H9 (cell line): ENCODE results near the gene CCNYL1. TPM values are rescaled to one million over a fixed set of nuclear protein-coding genes. Genes with fewer than 3 reads are reported as not detected.

Experiments
- DNase-seq: peaks from one replicate; pipeline ENCODE4 v3.0.0-alpha.2; 2017
- H2AFZ ChIP-seq: one replicate; pipeline ENCODE4 v1.6.1; 2013; ENCODE audit warnings: mild to moderate bottlenecking, low read length, control low read depth, moderate library complexity
- H2AK5ac ChIP-seq: 2 replicates; pipeline ENCODE4 v1.6.1; 2013; ENCODE audit warnings: low read length, control low read depth, mixed read lengths; ENCODE audit not compliant: insufficient read length
- H2BK120ac ChIP-seq: one replicate; pipeline ENCODE4 v1.6.1; 2013; ENCODE audit warnings: low read depth, mild to moderate bottlenecking, low read length, control low read depth, inconsistent platforms; ENCODE audit not compliant: poor library complexity, severe bottlenecking
- H2BK12ac ChIP-seq: 2 replicates; pipeline ENCODE4 v1.6.1; 2013; ENCODE audit warnings: low read length, control low read depth, mixed read lengths, low read depth; ENCODE audit not compliant: insufficient read length
- H2BK15ac ChIP-seq: 2 replicates; pipeline ENCODE4 v1.6.1; 2013; ENCODE audit warnings: low read depth, low read length, control low read depth
- H2BK20ac ChIP-seq: one replicate; pipeline ENCODE4 v1.6.1; 2013; ENCODE audit warnings: low read depth, mild to moderate bottlenecking, low read length, control low read depth, inconsistent platforms; ENCODE audit not compliant: poor library complexity, severe bottlenecking
- H2BK5ac ChIP-seq: 2 replicates; pipeline ENCODE4 v1.6.1; 2013; ENCODE audit warnings: low read length, control low read depth, mixed read lengths; ENCODE audit not compliant: insufficient read length
- H3K14ac ChIP-seq: 2 replicates; pipeline ENCODE4 v1.6.1; 2013; ENCODE audit warnings: low read length, control low read depth; ENCODE audit not compliant: insufficient read depth
- H3K18ac ChIP-seq: 2 replicates; pipeline ENCODE4 v1.6.1; 2013; ENCODE audit warnings: low read depth, mild to moderate bottlenecking, mixed read lengths, low read length, control low read depth; ENCODE audit not compliant: insufficient read length
- H3K23ac ChIP-seq: 2 replicates; pipeline ENCODE4 v1.6.1; 2013; ENCODE audit warnings: low read length, control low read depth, mixed read lengths, low read depth; ENCODE audit not compliant: insufficient read length
- H3K23me2 ChIP-seq: 2 replicates; pipeline ENCODE4 v1.6.1; 2013; ENCODE audit warnings: low read depth, mild to moderate bottlenecking, mixed read lengths, low read length, control low read depth; ENCODE audit not compliant: insufficient read length, poor library complexity, severe bottlenecking
- H3K27ac ChIP-seq: 2 replicates; pipeline ENCODE4 v1.5.1; 2013; ENCODE audit warnings: low read length, control low read depth, mixed read lengths, low read depth; ENCODE audit not compliant: insufficient read length
- H3K27me3 ChIP-seq: 2 replicates; pipeline ENCODE4 v1.6.1; 2013; ENCODE audit warnings: low read length, control low read depth, inconsistent platforms; ENCODE audit not compliant: insufficient read depth
- H3K4ac ChIP-seq: 2 replicates; pipeline ENCODE4 v1.6.1; 2013; ENCODE audit warnings: low read depth, mild to moderate bottlenecking, control low read depth, inconsistent platforms, low read length, moderate library complexity
- H3K4me1 ChIP-seq: 2 replicates; pipeline ENCODE4 v1.6.1; 2013; ENCODE audit warnings: low read length, control low read depth, inconsistent platforms; ENCODE audit not compliant: insufficient read depth
- H3K4me2 ChIP-seq: 2 replicates; pipeline ENCODE4 v1.6.1; 2013; ENCODE audit warnings: low read length, control low read depth, mixed read lengths; ENCODE audit not compliant: insufficient read length, insufficient read depth
- H3K56ac ChIP-seq: 2 replicates; pipeline ENCODE4 v1.6.1; 2013; ENCODE audit warnings: low read depth, mild to moderate bottlenecking, mixed read lengths, low read length, control low read depth; ENCODE audit not compliant: insufficient read length
- H3K79me1 ChIP-seq: 2 replicates; pipeline ENCODE4 v1.6.1; 2013; ENCODE audit warnings: low read depth, mild to moderate bottlenecking, moderate library complexity, low read length, control low read depth, inconsistent platforms; ENCODE audit not compliant: insufficient read depth, poor library complexity, severe bottlenecking
- H3K79me2 ChIP-seq: 2 replicates; pipeline ENCODE4 v1.6.1; 2013; ENCODE audit warnings: low read length, control low read depth, inconsistent platforms; ENCODE audit not compliant: insufficient read depth
- H3K9ac ChIP-seq: 2 replicates; pipeline ENCODE4 v1.6.1; 2013; ENCODE audit warnings: low read length, control low read depth, mixed read lengths; ENCODE audit not compliant: insufficient read length; ENCODE audit errors: extremely low read depth
- H3K9me3 ChIP-seq: one replicate; pipeline ENCODE4 v1.6.1; 2013; ENCODE audit warnings: low read depth, low read length, inconsistent platforms; ENCODE audit not compliant: control insufficient read depth
- H3T11ph ChIP-seq: one replicate; pipeline ENCODE4 v1.6.1; 2013; ENCODE audit warnings: mild to moderate bottlenecking, low read length, control low read depth, inconsistent platforms
- H4K20me1 ChIP-seq: one replicate; pipeline ENCODE4 v1.6.1; 2013; ENCODE audit not compliant: control insufficient read depth, insufficient read length, insufficient read depth
- H4K5ac ChIP-seq: 2 replicates; pipeline ENCODE4 v1.6.1; 2013; ENCODE audit warnings: low read depth, mild to moderate bottlenecking, mixed read lengths, low read length, control low read depth; ENCODE audit not compliant: insufficient read length
- H4K8ac ChIP-seq: replicated peaks from 2 replicates; pipeline ENCODE4 v1.6.1; 2013; ENCODE audit warnings: low read length, control low read depth, mixed read lengths, low read depth; ENCODE audit not compliant: insufficient read length
- H4K91ac ChIP-seq: 2 replicates; pipeline ENCODE4 v1.6.1; 2013; ENCODE audit warnings: low read depth, mild to moderate bottlenecking, moderate library complexity, mixed read lengths, low read length, control low read depth; ENCODE audit not compliant: insufficient read length
- H3K27ac Mint-ChIP-seq, 3 experiments: 2 replicates in 2 of 3; 3 replicates in 1 of 3; pipeline ENCODE4 v1.8.0; 2020 to 2021; ENCODE audit warnings: mixed read lengths in 3 of 3, mild to moderate bottlenecking in 1 of 3, moderate library complexity in 1 of 3
- H3K27me3 Mint-ChIP-seq: 2 replicates; pipeline ENCODE4 v1.8.0; 2021; ENCODE audit warnings: low read depth, mild to moderate bottlenecking, moderate library complexity, mixed read lengths
- H3K36me3 Mint-ChIP-seq, 3 experiments: 2 replicates in 2 of 3; 3 replicates in 1 of 3; pipeline ENCODE4 v1.8.0; 2020 to 2021; ENCODE audit warnings: low read depth in 3 of 3, mixed read lengths in 3 of 3; ENCODE audit not compliant: insufficient read depth in 1 of 3
- H3K4me1 Mint-ChIP-seq, 2 experiments: 2 replicates each; pipeline ENCODE4 v1.8.0; 2020; ENCODE audit warnings: mixed read lengths in 2 of 2
- H3K4me3 Mint-ChIP-seq, 2 experiments: 2 replicates in 1 of 2; 3 replicates in 1 of 2; pipeline ENCODE4 v1.8.0; 2020 to 2021; ENCODE audit warnings: mild to moderate bottlenecking in 2 of 2, mixed read lengths in 2 of 2, moderate library complexity in 1 of 2
- H3K9me3 Mint-ChIP-seq, 2 experiments: 2 replicates in 1 of 2; 3 replicates in 1 of 2; pipeline ENCODE4 v1.8.0; 2020; ENCODE audit warnings: mild to moderate bottlenecking in 2 of 2, mixed read lengths in 2 of 2, moderate library complexity in 1 of 2
- WGBS: extraction: QIAGEN DNeasy Blood & Tissue Kit; methylation state at CpG from one replicate; pipeline ENCODE4 v1.1.7; 2013; ENCODE audit warnings: missing lambda C conversion rate, low lambda C conversion rate, mixed read lengths; ENCODE audit not compliant: insufficient read length; ENCODE audit errors: extremely low coverage; 5-methylcytosine and 5-hydroxymethylcytosine counted together
- total RNA-seq: library from RNA; stranded (reverse); gene quantifications from 2 replicates; pipeline ENCODE4 v1.2.1, GENCODE V29; 2021
- TF ChIP-seq, protein P1 (sequence below): fragments of 200-600 bp; sonication (generic); conservative IDR thresholded peaks from 3 replicates; pipeline ENCODE4 v1.8.0; 2021; ENCODE audit warnings: antibody characterized with exemption, mild to moderate bottlenecking

The CCNYL1 gene
- total RNA-seq, 1 experiment from 2014 or later, result 27.0 TPM

DNA sequence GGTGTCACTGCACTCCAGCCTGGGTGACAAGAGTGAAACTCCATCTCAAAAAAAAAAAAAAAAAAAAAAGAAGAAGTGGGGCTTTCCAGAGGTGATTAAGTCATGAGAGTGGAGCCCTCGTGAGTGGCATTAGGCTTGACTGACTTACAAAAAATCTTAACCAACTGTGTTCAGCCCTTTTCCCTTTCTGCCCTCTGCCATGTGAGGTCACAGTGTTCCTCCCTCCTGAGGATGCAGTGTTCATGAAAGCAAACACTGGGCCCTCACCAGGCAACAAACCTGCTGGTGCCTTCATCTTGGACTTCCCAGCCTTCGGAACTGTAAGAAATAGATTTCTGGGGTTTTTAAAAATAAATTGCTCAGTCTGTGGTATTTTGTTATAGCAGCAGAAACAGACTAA, 49.2 kb upstream of the CCNYL1 start:
- DNase-seq, result no peak
- Mint-ChIP-seq H3K27ac (no peak overlapping the region), H3K27me3 (no peaks in the 10 kb centered on the region), H3K9me3 (no peaks in the 10 kb centered on the region), H3K36me3 (no peaks in the 10 kb centered on the region; a peak in 1 of 7 replicates), H3K4me1 (peaks cover 8 to 10% of the 10 kb centered on the region in 2 experiments), H3K4me3 (no peak overlapping the region)
- no peaks in the 10 kb centered on the region for H4K20me1 ChIP-seq
- H2BK5ac ChIP-seq, result no peak overlapping the region
- no peaks in the 10 kb centered on the region for H3K23me2 ChIP-seq
- H2BK20ac ChIP-seq, result no peak overlapping the region
- no peak overlapping the region for H2AFZ ChIP-seq
- no peak overlapping the region for H3K9ac ChIP-seq
- no peak overlapping the region for H3K18ac ChIP-seq
- TF ChIP-seq, protein P1, sequence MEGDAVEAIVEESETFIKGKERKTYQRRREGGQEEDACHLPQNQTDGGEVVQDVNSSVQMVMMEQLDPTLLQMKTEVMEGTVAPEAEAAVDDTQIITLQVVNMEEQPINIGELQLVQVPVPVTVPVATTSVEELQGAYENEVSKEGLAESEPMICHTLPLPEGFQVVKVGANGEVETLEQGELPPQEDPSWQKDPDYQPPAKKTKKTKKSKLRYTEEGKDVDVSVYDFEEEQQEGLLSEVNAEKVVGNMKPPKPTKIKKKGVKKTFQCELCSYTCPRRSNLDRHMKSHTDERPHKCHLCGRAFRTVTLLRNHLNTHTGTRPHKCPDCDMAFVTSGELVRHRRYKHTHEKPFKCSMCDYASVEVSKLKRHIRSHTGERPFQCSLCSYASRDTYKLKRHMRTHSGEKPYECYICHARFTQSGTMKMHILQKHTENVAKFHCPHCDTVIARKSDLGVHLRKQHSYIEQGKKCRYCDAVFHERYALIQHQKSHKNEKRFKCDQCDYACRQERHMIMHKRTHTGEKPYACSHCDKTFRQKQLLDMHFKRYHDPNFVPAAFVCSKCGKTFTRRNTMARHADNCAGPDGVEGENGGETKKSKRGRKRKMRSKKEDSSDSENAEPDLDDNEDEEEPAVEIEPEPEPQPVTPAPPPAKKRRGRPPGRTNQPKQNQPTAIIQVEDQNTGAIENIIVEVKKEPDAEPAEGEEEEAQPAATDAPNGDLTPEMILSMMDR, result no peak
- H3K4me2 ChIP-seq, result no peak overlapping the region
- no peaks in the 10 kb centered on the region for H3K79me1 ChIP-seq
- H2BK15ac ChIP-seq, result no peak overlapping the region
- H3K27ac ChIP-seq, result no peak overlapping the region
- no peak overlapping the region for H3K4ac ChIP-seq
- no peak overlapping the region for H3K23ac ChIP-seq
- H3K4me1 ChIP-seq, result no peaks in the 10 kb centered on the region
- no peaks in the 10 kb centered on the region for H3K79me2 ChIP-seq
- H3K14ac ChIP-seq, result no peak overlapping the region
- no peak overlapping the region for H2BK12ac ChIP-seq
- no peak overlapping the region for H3K56ac ChIP-seq
- no CpG with 5 or more reads among the region's 2 CpGs for WGBS
- H4K5ac ChIP-seq, result no peak overlapping the region
- H3K27me3 ChIP-seq, result no peaks in the 10 kb centered on the region
- H4K8ac ChIP-seq, result no peak overlapping the region
- no peak overlapping the region for H2AK5ac ChIP-seq
- H4K91ac ChIP-seq, result no peak overlapping the region
- no peaks in the 10 kb centered on the region for H3K9me3 ChIP-seq
- H2BK120ac ChIP-seq, result no peak overlapping the region
- H3T11ph ChIP-seq, result no peak overlapping the region
